DMS79 (cell line): Measurements from ENCODE around the gene IFITM2.
"Not testable (repeated sequence)": the region's sequence is repeated elsewhere in the genome, so short reads cannot be mapped to it uniquely, and the experiment has no call there.

ENCODE experiments used
- DNase-seq: peaks from one replicate; lab custom pipeline; 2025; lab: John Stamatoyannopoulos, UW

The IFITM2 gene

DNA sequence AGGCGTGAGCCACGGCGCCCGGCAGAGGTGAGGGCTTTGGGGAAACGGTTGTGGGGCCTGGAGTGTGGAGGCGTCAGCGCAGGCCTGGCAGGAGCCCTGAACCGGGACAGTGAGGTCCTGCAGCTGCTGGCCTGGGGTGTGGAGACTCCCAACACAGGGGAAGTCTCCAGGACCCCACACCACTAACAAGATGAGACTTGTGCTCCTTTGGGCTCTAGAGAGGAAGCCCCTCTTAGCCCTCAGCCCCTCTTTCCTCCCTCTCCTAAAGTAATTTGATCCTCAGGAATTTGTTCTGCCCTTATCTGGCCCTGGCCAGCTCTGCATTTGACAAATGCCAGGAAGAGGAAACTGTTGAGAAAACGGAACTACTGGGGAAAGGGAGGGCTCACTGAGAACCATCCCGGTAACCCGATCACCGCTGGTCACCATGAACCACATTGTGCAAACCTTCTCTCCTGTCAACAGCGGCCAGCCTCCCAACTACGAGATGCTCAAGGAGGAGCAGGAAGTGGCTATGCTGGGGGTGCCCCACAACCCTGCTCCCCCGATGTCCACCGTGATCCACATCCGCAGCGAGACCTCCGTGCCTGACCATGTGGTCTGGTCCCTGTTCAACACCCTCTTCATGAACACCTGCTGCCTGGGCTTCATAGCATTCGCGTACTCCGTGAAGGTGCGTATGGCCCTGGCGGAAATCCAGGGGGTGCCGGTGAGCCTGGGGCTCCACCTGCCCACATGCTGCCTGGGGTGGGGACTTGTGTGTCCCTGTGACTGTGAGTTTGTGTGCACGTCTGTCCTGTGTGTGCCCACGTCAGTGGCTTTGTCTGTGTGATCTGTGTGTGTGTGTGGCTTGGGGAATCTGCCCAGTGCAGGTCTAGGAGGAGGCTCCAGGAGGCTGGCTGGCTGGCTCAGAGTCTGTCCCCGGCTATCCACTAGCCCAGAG, at the start of gene IFITM2:
Gene IFITM2 (plus strand): TSS at position 51 of the 943 bp plus-strand sequence. CDS start 377 bp downstream, at position 428.
- DNase-seq = not testable (repeated sequence)

- no peak for DNase-seq
Measured at GRCh38 chr11:259413-259812, 48.2 kb upstream of the IFITM2 start.

DNA sequence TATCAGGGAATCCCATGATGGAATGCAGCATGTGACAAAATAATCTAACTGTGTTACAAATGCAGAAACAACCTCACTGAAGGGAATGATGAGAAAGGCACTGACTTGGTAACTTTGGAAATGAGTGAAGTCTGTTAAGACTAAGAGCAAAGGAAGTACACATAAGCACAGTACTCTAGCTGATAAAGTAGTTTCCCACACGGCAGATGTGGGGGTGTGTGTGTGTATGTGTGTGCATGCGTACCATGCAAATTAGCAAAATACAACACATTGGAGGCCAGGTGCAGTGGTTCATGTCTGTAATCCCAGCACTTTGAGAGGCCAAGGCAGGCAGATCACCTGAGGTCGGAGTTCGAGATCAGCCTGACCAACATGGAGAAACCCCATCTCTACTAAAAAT, 46.0 kb upstream of the IFITM2 start:
- no peak for DNase-seq

- DNase-seq = no peak
Measured at GRCh38 chr11:266676-267439, 40.8 kb upstream of the IFITM2 start.

DNA sequence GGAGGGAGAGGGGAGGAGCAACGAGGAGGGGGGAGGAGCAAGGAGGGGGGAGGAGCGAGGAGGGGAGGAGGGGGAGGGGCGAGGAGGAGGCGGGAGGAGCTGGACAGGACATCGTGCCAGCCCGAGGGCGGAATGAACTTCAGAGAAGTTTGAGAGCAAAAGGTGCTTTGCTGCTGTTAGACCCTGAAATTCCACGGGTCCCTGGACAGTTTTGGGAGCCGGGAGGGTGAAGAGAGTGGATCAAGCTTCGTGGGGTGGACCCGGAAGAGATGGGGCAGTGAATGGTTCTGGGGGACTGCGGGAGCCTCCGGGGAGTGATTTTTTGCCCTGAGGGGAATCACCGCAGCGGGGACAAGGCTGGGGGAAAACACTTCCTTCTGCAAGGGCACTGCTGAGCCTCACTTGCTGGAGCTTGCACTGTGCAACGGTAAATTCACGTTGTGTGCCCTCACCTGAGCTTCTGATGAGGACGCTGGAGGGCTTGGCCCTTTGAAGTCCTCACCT, 40.1 kb upstream of the IFITM2 start:
- no peak for DNase-seq

GRCh38 chr11:268716-269145, 38.9 kb upstream of the IFITM2 start:
- not testable (repeated sequence) for DNase-seq

GRCh38 chr11:269146-269890, 38.3 kb upstream of the IFITM2 start:
- DNase-seq = no peak

DNA sequence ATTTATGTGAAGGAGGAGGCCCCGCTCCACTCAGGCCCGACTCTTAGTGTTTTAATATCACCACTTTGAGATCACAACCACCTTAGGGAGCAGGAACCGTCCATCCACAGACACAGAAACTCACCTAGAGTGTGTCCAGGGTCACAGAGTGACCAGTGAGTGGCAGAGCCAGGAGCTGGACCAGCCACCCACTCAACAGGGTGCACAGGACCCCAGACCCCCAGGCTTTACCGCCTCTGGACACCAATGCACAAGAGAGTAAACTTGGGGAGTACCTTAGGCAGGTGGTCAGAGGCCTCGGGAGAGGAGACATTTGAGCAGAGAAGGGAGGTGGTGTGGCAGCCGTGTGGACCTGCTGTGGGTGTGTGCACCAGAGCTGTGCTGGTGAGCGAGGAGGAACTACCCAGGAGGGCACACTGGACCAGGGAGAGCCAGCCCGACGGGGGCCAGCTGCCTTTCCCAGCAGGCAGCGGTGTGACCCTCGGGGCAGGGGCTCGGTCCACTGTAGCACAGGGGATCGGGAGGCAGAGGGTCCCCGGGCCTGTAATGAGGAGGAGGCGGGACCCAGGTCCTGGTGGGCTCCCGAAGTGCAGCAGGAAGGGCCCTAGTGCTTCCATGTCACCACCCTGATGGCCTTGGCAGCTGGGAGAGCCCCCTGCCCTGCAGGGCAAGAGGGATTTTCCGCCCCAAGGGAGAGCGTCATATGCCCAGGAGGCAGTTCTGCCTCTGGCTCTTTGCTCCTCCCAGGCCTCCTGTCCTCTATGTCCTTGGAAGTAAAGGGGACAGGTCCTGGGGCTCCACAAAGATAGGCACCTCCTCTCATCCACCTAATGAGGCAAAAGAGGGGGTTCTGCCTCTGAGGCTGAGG, 36.9 kb upstream of the IFITM2 start:
- no peak for DNase-seq

GRCh38 chr11:271319-271715, 36.3 kb upstream of the IFITM2 start:
- DNase-seq = no peak

GRCh38 chr11:272195-272930, 35.3 kb upstream of the IFITM2 start:
- no peak for DNase-seq

DNA sequence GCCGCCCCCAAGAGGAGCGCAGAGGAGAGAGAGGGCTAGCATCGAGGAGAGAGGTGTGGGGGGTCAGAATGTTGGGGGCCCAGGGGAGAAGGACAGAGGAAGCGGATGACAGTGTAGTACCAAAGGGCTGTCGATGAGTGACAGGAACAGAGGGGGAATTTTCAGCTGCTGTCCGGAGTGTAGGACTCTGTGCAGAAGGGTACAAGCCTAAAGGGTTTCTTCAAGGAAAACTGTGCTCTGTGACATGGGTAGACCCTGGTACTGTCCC, 34.8 kb upstream of the IFITM2 start:
- DNase-seq = no peak

- DNase-seq = no peak
Measured at GRCh38 chr11:276219-276618, 31.4 kb upstream of the IFITM2 start.

DNA sequence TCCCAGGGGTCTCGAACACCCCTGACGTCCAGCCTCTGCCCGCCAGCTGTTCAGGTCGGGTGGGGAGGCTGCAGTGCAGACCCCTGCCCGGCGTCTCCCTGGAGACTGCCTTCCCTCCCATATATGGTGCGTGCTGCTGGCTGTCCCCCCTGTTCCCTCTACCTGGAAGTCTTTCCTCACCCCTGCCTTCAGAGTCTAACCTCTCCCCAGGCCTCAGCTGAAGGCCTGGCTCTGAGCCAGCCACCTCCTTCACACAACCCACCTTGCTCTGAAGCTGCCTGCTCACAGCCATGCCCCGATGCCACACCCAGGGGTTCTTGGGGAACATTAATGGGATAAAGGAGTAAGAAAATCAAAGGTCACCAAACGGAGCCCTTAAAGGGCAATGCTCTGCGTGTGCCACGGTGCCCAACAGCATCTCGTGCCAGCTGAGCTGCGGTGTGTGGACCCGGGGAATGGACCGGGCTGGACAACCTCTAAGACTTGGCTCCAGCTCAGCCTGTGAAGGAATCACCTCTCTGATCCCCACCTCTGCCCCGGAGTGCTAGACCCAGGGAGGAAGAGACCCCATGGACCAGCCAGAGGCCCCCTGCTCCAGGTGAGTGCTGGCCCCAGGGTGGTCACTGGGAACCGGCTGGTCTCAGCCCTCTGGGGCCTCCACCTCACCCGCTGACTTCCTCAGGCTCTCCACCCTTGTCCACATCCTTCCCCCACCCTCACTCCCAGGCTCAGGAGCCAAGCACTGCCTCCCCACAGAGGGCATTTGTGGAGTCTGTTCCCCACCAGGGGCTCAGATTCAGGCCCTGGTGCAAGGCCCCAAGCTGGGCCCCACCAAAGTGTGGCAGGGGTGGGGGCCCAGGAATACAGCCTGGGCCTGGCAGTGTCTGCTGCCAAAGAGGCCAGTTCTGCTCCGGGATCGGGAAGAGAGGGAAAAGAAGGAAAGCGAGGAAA, 29.3 kb upstream of the IFITM2 start, which contains the start of gene NLRP6:
Gene NLRP6 (plus strand): TSS at position 407 of the 951 bp plus-strand sequence. CDS start 163 bp downstream, at position 570.
- DNase-seq = no peak

- no peak for DNase-seq
Measured at GRCh38 chr11:279040-279965, 28.3 kb upstream of the IFITM2 start.

DNA sequence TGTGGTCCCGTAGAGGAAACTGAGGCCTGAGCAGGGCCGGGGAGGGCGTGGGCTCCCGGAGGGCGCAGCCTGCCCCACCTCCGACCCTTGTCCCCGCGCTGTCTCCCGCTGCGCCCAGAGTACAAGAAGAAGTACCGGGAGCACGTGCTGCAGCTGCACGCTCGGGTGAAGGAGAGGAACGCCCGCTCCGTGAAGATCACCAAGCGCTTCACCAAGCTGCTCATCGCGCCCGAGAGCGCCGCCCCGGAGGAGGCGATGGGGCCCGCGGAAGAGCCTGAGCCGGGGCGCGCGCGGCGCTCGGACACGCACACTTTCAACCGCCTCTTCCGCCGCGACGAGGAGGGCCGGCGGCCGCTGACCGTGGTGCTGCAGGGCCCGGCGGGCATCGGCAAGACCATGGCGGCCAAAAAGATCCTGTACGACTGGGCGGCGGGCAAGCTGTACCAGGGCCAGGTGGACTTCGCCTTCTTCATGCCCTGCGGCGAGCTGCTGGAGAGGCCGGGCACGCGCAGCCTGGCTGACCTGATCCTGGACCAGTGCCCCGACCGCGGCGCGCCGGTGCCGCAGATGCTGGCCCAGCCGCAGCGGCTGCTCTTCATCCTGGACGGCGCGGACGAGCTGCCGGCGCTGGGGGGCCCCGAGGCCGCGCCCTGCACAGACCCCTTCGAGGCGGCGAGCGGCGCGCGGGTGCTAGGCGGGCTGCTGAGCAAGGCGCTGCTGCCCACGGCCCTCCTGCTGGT, 27.5 kb upstream of the IFITM2 start:
- no peak for DNase-seq

- no peak for DNase-seq
Measured at GRCh38 chr11:280706-281485, 26.7 kb upstream of the IFITM2 start.
